ENCODE results near the gene P2RY1.
"Not testable (repeated sequence)": the region's sequence is repeated elsewhere in the genome, so short reads cannot be mapped to it uniquely, and the experiment has no call there.

P2RY1 gene

GRCh38 chr3:152841131-152841530 lies 6.2 kb downstream of the P2RY1 start:
- no peak for DNase-seq

- DNase-seq = no peak
Measured at GRCh38 chr3:152842413-152842812, 7.5 kb downstream of the P2RY1 start.

- no peak for DNase-seq
Measured at GRCh38 chr3:152843955-152844354, 9.0 kb downstream of the P2RY1 start.

- not testable (repeated sequence) for DNase-seq
Measured at GRCh38 chr3:152846572-152847202, 11.8 kb downstream of the P2RY1 start.

GRCh38 chr3:152847599-152847998 lies 12.7 kb downstream of the P2RY1 start:
- not testable (repeated sequence) for DNase-seq

GRCh38 chr3:152849996-152850578 lies 15.2 kb downstream of the P2RY1 start:
- DNase-seq = no peak

GRCh38 chr3:152853196-152853595 lies 18.3 kb downstream of the P2RY1 start:
- DNase-seq = no peak

- DNase-seq = no peak
Measured at GRCh38 chr3:152857082-152857481, 22.2 kb downstream of the P2RY1 start.

- DNase-seq = no peak
Measured at GRCh38 chr3:152858170-152858800, 23.4 kb downstream of the P2RY1 start.

- no peak for DNase-seq
Measured at GRCh38 chr3:152860736-152861135, 25.8 kb downstream of the P2RY1 start.

GRCh38 chr3:152865668-152866245 lies 30.8 kb downstream of the P2RY1 start:
- DNase-seq = no peak

- DNase-seq = no peak
Measured at GRCh38 chr3:152870027-152870426, 35.1 kb downstream of the P2RY1 start.

GRCh38 chr3:152873314-152873713 lies 38.4 kb downstream of the P2RY1 start:
- DNase-seq = not testable (repeated sequence)

GRCh38 chr3:152874896-152875749 lies 40.2 kb downstream of the P2RY1 start:
- no peak for DNase-seq

GRCh38 chr3:152879130-152879789 lies 44.3 kb downstream of the P2RY1 start:
- no peak for DNase-seq

GRCh38 chr3:152879790-152880174 lies 44.9 kb downstream of the P2RY1 start:
- DNase-seq = no peak

GRCh38 chr3:152885076-152885475 lies 50.1 kb downstream of the P2RY1 start:
- DNase-seq = no peak

Measured in CD4-positive, alpha-beta T cell treated with Interleukin-17A for 1 hour (primary cell).